Measurements from ENCODE around the gene ZDHHC19.

The ZDHHC19 gene

GRCh38 chr3:196222876-196223595 is 11.8 kb upstream of the ZDHHC19 start:
- DNase-seq (ENCODE audit: low read depth) = no peak
- H3K4me3 ChIP-seq (replicated peaks; ENCODE audit: low read depth, low read length) = no peak overlapping the region
- no peak for TF ChIP-seq CTCF (IDR thresholded peaks at IDR 0.05; ENCODE audit: low read length, missing control alignments)

GRCh38 chr3:196220991-196221390 is 9.8 kb upstream of the ZDHHC19 start:
- no peak overlapping the region for H3K4me3 ChIP-seq (replicated peaks; ENCODE audit: low read depth, low read length)
- no peak for TF ChIP-seq CTCF (IDR thresholded peaks at IDR 0.05; ENCODE audit: low read length, missing control alignments)
- DNase-seq (ENCODE audit: low read depth) = no peak

- H3K4me3 ChIP-seq (replicated peaks; ENCODE audit: low read depth, low read length) = no peak overlapping the region
- no peak for DNase-seq (ENCODE audit: low read depth)
- TF ChIP-seq CTCF (IDR thresholded peaks at IDR 0.05; ENCODE audit: low read length, missing control alignments) = no peak
Measured at GRCh38 chr3:196220587-196220986, 9.4 kb upstream of the ZDHHC19 start.

DNA sequence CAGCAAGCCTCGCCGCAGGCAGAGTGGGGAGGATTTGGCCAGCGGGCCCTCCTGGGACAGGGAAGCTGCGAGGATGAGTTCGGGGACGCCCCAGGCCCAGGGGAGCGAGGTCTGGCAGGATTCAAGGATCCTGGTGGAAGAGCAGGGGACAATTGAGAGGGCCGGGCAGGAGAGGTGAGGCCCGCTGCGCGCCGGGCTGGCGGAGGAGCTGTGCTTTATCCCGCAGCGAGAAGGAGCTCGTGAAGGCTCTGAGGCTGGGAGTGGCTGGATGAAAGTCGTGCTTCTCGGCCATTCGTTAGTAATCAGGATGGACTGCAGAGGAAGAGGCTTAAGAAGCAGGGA is 8.7 kb upstream of the ZDHHC19 start:
- TF ChIP-seq CTCF (IDR thresholded peaks at IDR 0.05; ENCODE audit: low read length, missing control alignments) = no peak
- H3K4me3 ChIP-seq (replicated peaks; ENCODE audit: low read depth, low read length) = no peak overlapping the region
- DNase-seq (ENCODE audit: low read depth) = no peak

DNA sequence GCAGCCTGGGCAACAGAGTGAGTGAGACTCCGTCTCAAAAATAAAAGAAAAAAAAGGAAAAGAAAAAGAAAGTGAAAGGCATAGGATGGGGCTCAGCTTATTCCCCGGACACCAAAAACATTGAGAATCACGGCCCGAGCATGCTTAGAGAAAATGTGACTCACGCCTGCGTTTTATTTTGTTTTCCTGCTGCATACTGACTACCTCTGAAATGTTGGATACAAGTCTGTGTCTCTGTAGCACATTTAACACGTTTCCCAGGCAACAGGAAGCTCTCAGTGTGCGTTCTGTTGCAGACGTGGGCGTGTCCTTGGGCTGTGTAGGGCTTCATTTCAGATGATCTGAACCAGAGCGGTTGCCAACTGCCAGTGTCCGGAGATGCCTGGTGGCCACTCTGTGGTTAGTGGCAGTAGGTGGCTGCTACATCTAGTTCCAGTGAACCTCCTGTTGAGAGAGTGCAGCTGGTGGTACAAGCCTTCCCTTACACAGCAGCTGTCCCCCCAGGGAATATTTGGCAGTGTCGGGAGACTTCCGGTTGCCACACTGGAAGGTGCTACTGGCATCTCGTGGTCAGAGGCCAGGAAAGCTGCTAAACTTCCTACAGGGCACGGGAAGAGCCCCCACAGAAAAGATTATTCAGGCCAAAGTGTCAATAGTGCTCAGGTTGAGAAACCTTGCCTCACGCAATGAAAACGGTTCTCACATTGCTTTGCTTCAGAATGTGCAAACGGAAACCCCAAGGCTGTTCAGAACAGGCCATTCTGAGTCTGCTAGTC is 8.2 kb upstream of the ZDHHC19 start:
- no peak for TF ChIP-seq CTCF (IDR thresholded peaks at IDR 0.05; ENCODE audit: low read length, missing control alignments)
- DNase-seq (ENCODE audit: low read depth) = peak; percentile 89
- H3K4me3 ChIP-seq (replicated peaks; ENCODE audit: low read depth, low read length) = peak overlapping the region; percentile 30

DNA sequence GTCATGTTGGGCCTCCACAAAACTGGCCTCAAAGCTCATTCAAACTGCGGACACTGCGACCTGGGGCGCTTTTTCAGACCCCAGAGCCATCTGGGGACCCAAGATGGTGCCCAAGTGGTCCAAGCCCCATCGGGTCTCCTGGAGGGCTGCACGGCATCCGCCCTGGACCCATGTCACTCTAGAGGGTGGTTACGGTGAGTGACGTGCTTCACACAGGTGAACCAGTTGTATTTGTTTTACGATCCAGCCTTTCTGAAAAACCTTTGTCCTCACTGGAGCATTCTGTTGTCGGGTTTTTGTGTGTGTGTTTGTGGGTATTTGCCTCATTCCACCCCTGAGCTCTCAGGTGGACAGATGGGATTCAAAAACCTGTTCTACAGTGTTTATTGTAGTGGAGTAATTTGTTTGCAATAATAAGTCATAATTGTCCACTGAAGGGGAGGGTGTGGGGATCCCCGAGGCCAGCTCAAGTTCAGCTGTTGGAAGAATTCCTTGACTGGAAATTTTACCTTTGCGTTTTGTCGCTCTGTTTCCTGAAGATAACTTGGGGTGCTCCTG is 7.0 kb upstream of the ZDHHC19 start:
- no peak overlapping the region for H3K4me3 ChIP-seq (replicated peaks; ENCODE audit: low read depth, low read length)
- no peak for TF ChIP-seq CTCF (IDR thresholded peaks at IDR 0.05; ENCODE audit: low read length, missing control alignments)
- no peak for DNase-seq (ENCODE audit: low read depth)

All from fibroblast of pulmonary artery (primary cell).